ENCODE measurements around the gene MMP13.

DNA sequence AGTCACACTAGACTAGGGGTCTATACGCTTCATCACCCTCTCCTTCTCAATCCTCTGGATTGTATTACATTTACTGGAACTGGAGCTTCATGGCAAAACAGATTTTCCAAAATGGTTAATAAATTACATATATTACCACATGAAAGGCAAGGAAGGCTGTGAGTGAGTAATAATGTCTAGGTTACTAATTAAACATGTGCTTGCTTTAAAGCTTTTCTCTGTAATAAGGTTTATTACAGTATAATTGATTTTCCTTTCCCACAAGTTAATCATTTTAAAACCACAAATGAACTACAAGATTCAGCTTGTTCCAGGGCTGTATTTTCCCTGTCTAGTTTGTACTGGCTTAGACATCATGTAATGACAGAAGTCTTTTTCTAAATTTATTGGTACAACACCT, 25.6 kb downstream of the MMP13 start:
- TF ChIP-seq, protein P1, sequence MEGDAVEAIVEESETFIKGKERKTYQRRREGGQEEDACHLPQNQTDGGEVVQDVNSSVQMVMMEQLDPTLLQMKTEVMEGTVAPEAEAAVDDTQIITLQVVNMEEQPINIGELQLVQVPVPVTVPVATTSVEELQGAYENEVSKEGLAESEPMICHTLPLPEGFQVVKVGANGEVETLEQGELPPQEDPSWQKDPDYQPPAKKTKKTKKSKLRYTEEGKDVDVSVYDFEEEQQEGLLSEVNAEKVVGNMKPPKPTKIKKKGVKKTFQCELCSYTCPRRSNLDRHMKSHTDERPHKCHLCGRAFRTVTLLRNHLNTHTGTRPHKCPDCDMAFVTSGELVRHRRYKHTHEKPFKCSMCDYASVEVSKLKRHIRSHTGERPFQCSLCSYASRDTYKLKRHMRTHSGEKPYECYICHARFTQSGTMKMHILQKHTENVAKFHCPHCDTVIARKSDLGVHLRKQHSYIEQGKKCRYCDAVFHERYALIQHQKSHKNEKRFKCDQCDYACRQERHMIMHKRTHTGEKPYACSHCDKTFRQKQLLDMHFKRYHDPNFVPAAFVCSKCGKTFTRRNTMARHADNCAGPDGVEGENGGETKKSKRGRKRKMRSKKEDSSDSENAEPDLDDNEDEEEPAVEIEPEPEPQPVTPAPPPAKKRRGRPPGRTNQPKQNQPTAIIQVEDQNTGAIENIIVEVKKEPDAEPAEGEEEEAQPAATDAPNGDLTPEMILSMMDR (IDR thresholded peaks at IDR 0.05), result no peak
- no peak for TF ChIP-seq POLR2A (IDR thresholded peaks at IDR 0.05)
- TF ChIP-seq POLR2AphosphoS5 (IDR thresholded peaks at IDR 0.05; ENCODE audit: insufficient read depth in 1 of 2, low read depth in 1 of 2), result no peak
